G401.6 (cell line): ENCODE measurements around the gene MRM1.

Source experiments
- FAIRE-seq: peaks from 2 replicates; lab custom pipeline; 2012; peaks lifted over from hg19 to GRCh38; lab: Jason Lieb, UNC

MRM1 gene

GRCh38 chr17:36632916-36633771, 31.8 kb downstream of the MRM1 start:
- no peak for FAIRE-seq

DNA sequence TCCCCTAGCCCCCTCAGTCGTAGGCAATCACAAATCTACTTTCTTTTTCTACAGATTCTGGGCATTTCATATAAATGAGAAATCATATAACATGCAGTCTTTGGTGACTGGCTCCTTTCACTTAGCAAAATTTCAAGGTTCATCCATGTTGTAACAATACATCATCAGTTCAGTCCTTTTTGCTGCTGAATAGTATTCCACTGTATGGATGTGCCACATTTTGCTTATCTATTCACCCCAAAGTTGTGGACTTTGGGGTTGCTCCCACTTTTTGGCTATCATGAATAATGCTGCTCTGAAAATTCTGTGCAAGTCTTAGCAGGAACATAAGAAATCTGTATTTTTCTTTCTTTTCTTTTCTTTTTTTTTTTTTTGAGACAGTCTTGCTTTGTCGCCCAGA, 39.0 kb downstream of the MRM1 start:
- FAIRE-seq = no peak

GRCh38 chr17:36640836-36641235, 39.5 kb downstream of the MRM1 start:
- no peak for FAIRE-seq

GRCh38 chr17:36641331-36641876, 40.0 kb downstream of the MRM1 start:
- FAIRE-seq = no peak

DNA sequence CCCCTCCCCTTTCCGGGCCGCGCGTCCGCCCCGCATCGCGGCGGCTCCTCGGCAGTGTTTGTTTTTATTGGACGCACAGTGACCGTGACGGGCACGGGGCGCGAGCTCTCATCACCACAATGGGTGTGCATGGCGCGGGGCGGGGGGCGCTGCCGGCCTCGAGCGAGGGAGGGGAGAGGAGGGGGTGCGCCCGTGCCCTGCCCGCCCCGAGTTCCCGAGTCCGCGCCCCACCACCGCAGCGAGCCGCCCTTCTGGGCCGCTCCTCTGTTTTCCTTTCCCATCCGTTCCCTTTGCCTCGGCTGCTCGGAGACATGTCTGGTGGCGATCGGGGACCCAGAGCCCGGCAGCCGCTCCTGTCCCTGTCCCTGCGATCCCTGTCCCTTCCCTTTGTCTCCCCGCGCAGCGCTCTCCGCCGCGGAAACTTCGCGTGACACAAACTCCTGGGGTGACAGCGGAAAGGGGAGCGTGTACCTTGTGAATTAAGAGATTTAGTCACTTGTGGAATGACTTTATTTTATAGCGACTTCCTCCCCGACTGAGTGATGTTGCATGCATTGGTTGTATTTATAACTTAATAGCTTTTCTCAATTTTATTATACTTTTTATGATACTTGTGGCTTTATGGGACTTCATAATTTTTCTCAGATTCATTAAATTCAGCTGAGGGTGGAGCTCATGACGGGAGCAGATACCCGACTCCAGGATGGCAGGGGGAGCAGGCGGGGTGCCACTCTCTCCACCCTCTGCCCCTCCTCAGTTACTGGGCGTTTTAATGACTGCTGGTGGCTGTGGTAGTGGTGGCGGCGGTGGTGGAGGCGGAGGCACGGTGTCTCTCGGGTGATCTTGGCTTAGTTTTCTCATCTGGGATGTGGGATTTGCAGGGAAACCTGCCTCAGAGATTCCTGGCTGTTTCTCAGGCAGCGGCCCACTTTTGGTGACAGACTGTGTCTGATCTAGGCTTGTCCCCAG, 40.8 kb downstream of the MRM1 start:
- FAIRE-seq = no peak

DNA sequence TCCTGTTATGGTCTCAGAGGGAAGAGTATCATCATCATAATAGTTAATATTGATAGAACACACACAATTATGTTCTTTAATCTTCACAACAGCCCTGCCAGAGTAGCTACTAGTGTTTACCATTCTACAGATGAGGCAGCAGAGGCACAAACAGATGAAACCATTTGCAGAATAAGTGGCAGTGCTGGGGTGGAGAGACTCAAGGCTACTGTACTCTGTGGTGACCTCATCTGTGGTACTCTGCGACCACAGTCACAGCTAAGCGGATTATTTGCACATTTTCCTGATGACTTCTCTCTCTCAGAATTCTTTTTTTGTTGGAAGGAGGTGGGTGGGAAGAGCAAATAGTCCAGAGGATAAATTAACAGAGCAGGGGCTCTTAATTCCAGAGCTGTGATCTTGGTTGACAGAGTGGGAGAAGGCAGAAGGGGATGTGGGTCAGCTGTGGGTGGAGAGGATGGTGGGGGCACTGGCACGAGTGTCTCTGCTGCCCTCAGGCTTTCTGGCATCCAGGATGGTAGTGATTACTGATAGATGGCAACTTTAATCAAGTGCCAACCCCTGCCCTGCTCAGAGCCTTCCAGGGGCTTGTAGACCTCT, 41.8 kb downstream of the MRM1 start:
- FAIRE-seq = no peak

- FAIRE-seq = no peak
These were observed 44.0 kb downstream of the MRM1 start for GRCh38 chr17:36645422-36645821.

- no peak for FAIRE-seq
These were observed 46.3 kb downstream of the MRM1 start for GRCh38 chr17:36647636-36648035.

- FAIRE-seq = no peak
These were observed 48.9 kb downstream of the MRM1 start for GRCh38 chr17:36650096-36650775.

- FAIRE-seq = no peak
These were observed 52.0 kb downstream of the MRM1 start for GRCh38 chr17:36653374-36653773.

GRCh38 chr17:36653856-36654255, 52.5 kb downstream of the MRM1 start:
- FAIRE-seq = no peak

DNA sequence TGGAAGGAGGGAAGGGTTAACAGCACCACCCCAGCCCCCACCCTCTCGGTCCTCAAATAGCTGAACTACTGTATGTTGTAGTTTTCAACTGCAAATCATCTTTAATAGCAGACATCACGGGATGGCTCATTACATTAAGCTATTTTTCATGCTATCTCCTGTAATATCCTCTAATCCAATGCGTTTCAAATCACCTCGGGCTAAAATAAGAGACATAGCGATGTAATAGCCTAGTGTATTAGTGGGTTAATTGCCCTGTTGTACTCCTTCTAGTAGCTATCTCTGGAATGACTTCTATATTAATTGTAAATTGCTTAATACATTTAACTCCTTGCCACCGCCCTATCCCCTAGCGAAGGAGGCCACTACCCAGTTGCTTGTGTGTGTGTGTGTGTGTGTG, 54.3 kb downstream of the MRM1 start:
- no peak for FAIRE-seq

- FAIRE-seq = no peak
These were observed 56.0 kb downstream of the MRM1 start for GRCh38 chr17:36657390-36657762.

DNA sequence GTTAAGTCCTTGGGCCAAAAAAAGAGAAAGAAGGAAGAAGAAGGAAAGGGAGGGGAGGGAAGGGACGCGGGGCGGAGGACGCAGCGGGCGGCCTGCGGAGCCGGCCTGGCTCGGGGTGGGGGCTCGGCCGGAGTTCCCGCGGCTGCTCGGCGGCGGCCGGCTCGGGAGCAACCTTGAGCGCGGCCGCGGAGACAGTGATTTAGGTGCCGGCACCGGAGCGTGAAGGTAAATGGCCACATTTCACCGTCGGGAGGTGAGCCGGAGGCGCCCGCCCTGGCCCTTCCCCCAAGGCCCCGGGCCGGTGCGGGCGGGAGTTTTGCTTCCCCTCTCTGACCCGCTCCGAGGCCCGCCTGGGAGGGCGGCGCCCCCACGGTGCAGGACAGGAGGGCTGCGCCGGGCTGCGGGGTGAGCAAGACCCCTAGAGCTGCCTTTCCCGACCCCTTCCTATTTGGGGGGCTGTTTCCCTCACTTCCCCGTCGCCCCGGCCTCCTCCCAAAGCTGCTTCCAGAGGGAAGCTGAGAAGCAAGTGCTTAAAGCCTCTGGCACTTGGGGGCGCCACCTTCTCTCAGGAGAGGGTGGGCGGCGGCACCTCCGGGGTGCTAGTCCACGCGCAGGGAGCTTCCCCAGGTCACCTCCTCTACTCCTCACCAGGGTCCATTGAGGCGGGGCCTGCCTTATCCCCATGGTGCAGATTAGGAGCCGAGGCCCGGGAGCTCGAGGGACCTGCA, 56.5 kb downstream of the MRM1 start:
- no peak for FAIRE-seq
